WI38 (cell line): ENCODE measurements around the gene WNT4.

Source experiments
- H3K4me3 ChIP-seq: 2 replicates; pipeline ENCODE4 v1.5.1; 2011; ENCODE audit warnings: low read depth, mild to moderate bottlenecking, control low read depth, low read length
- CTCF ChIP-seq: IDR thresholded peaks from 2 replicates; pipeline ENCODE4 v1.5.1; 2012; ENCODE audit warnings: low read depth, mild to moderate bottlenecking, control low read depth, low read length

WNT4 gene

GRCh38 chr1:22184892-22185612 is 42.2 kb upstream of the WNT4 start:
- no peak overlapping the region for H3K4me3 ChIP-seq
- TF ChIP-seq CTCF: no peak

- TF ChIP-seq CTCF: no peak
- H3K4me3 ChIP-seq: no peak overlapping the region
These were observed 41.6 kb upstream of the WNT4 start for GRCh38 chr1:22184454-22184853.

- no peak for TF ChIP-seq CTCF
- H3K4me3 ChIP-seq: no peak overlapping the region
These were observed 39.8 kb upstream of the WNT4 start for GRCh38 chr1:22182715-22183114.

GRCh38 chr1:22179197-22179803 is 36.4 kb upstream of the WNT4 start:
- no peak for TF ChIP-seq CTCF
- no peak overlapping the region for H3K4me3 ChIP-seq

- no peak overlapping the region for H3K4me3 ChIP-seq
- no peak for TF ChIP-seq CTCF
These were observed 34.6 kb upstream of the WNT4 start for GRCh38 chr1:22177354-22178003.

GRCh38 chr1:22176258-22176657 is 33.4 kb upstream of the WNT4 start:
- no peak for TF ChIP-seq CTCF
- no peak overlapping the region for H3K4me3 ChIP-seq
